Peyer's patch (tissue), 4 donors: ENCODE measurements around the gene CNTN4.

Experiments
- CTCF ChIP-seq, 6 experiments: fragments of 450-650 bp in 4 of 6; fragments of 200-600 bp in 2 of 6; sonication (generic) in 1 of 6; IDR thresholded peaks; one replicate each; pipeline ENCODE4 v1.5.1; 2017 to 2019; ENCODE audit warnings: antibody characterized with exemption in 6 of 6, mild to moderate bottlenecking in 3 of 6, moderate library complexity in 1 of 6
- POLR2A ChIP-seq, 2 donors: fragments of 450-650 bp; IDR thresholded peaks; one replicate each; pipeline ENCODE4 v1.5.1; 2017; ENCODE audit warnings: antibody characterized with exemption in 2 of 2, mild to moderate bottlenecking in 2 of 2, moderate library complexity in 2 of 2

- no peak for TF ChIP-seq CTCF (IDR thresholded peaks at IDR 0.05)
- TF ChIP-seq POLR2A (IDR thresholded peaks at IDR 0.05) = no peak
Measured at GRCh38 chr3:2958551-2958950, 859.9 kb downstream of the CNTN4 start.
